Neural progenitor cell (in vitro differentiated cells): ENCODE data around the gene MACROD2.

Experiments
- CTCF ChIP-seq: fragments of 200-600 bp; sonication (generic); IDR thresholded peaks from 2 replicates; pipeline ENCODE4 v1.5.1; 2017; ENCODE audit warnings: antibody characterized with exemption, mild to moderate bottlenecking
- EZH2 ChIP-seq: fragments of 200-600 bp; sonication (generic); IDR thresholded peaks from 2 replicates; pipeline ENCODE4 v1.6.1; 2017; ENCODE audit warnings: antibody characterized with exemption, mild to moderate bottlenecking, moderate library complexity

- TF ChIP-seq CTCF, result no peak
- no peak for TF ChIP-seq EZH2
These were observed 131.5 kb downstream of the MACROD2 start for GRCh38 chr20:14126856-14127255.
